ENCODE data around the gene RFT1. TPM values are rescaled to one million over a fixed set of nuclear protein-coding genes. Genes with fewer than 3 reads are reported as not detected.
A peak's percentile ranks its signal among the peaks of the same experiment; 100 is the strongest.

RFT1 gene
- total RNA-seq, 2 experiments from 2014 or later, result 42.5 to 42.9 TPM

DNA sequence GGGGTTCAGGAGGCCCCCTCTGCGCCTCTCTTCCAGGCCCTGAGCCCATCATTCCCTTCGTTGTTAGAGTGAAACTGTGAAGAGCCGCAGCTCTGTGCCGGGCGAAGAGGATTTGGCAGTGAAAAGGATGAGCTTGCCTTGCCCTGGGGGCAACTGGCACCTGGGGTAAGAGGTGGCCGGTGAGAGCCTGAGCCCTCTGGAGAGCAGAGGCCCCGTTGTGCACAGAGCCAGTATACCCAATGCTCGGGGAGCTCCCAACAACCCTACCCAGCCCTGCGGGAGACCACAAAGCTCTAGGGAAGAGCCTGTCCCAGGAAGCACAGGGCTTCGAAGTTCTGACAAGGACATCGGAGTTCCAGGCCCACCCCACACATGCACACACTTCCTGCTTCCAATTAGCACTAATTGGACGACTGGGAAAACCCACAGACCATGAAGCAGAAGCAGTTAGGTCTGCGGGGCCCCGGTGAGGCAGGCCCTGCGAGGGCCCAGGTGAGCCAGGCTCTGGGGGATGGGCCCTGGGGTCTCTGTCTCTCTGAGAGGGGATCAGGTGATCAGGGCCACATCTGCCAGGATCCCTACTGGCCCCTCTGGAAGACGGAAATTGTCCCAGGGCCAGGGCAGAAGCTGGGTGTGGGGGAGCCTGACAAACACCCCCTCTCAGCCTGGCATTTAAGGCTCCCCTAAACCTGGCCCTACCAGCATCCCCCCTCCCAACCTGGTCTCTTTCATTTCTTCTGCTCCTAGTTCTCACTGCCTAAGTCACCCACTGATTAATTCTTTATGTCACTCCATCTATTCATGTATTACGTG lies 56.5 kb downstream of the RFT1 start:
- TF ChIP-seq, protein P1, sequence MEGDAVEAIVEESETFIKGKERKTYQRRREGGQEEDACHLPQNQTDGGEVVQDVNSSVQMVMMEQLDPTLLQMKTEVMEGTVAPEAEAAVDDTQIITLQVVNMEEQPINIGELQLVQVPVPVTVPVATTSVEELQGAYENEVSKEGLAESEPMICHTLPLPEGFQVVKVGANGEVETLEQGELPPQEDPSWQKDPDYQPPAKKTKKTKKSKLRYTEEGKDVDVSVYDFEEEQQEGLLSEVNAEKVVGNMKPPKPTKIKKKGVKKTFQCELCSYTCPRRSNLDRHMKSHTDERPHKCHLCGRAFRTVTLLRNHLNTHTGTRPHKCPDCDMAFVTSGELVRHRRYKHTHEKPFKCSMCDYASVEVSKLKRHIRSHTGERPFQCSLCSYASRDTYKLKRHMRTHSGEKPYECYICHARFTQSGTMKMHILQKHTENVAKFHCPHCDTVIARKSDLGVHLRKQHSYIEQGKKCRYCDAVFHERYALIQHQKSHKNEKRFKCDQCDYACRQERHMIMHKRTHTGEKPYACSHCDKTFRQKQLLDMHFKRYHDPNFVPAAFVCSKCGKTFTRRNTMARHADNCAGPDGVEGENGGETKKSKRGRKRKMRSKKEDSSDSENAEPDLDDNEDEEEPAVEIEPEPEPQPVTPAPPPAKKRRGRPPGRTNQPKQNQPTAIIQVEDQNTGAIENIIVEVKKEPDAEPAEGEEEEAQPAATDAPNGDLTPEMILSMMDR (IDR thresholded peaks at IDR 0.05), result no peak
- Mint-ChIP-seq H3K36me3 (ENCODE audit: low read depth) (no peaks in the 10 kb centered on the region), H3K9me3 (no peaks in the 10 kb centered on the region), H3K27ac (peak overlapping the region; percentile 98), H3K4me3 (peak overlapping the region; percentile 78), H3K27me3 (no peaks in the 10 kb centered on the region), H3K4me1 (ENCODE audit: low read depth) (peaks cover 17% of the 10 kb centered on the region)
- CTCF ChIA-PET, result interaction anchor here (0.8 to 2.0 kb wide), 11 partner anchors 8 to 334 kb away, joined by 3 to 8 read pairs (median 3); no protein-coding TSS in a partner anchor
- ATAC-seq (no peak), DNase-seq (no peak)
- intact Hi-C loops (cut with micrococcal nuclease), result loop anchor here (2.0 to 10.0 kb wide), 2 partner anchors 139 to 223 kb away; no protein-coding TSS in a partner anchor
- POLR2A ChIA-PET, result interaction anchor here (1.8 to 2.2 kb wide), 2 partner anchors 10 to 177 kb away, joined by 6 to 8 read pairs; partner anchors contain the start of gene STIMATE

DNA sequence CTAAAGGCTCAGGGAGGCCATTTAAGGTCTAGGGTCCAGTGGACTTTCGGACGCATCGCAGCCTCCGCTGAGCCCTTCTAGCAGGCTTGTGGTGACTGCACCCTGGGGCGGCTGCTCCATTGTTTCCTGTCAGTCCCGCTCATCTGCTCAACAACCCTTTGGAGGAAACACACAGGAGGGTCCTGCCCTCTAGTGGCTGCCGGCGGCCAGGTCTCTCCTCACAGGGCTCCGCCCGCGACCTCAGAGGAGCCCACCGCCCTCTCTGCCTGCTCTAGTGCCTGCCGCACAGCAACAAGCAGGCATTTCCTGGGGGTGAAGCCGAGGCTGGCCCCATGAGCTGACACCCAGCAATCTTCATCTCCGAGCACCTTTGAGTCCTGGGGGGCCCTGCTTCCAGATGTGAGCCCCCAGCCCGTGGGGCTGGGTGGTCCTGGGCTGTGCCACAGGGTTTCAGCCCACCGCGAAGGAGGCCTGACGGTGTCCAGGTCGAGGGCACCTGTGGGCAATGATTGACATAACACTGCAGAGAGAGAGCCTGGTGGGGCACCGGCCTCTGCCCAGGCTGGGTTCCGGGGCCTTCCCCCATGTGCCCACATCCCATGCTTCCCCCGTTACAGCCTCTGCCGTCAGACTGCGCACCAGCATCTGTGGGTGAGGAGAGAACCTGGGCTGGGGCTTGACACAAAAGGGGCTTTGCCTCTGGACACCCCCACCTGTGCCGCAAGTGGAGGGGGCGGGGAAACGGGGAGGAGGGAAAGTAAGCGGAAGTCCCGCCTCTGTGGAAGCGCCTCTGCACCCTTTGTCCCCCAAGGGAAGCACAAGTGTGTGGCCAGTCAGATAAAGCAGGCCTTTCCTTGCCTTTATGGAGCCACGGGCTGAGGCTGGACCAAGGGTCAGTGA lies 57.3 kb downstream of the RFT1 start:
- TF ChIP-seq, protein P1 (IDR thresholded peaks at IDR 0.05), result peak; percentile 89

DNA sequence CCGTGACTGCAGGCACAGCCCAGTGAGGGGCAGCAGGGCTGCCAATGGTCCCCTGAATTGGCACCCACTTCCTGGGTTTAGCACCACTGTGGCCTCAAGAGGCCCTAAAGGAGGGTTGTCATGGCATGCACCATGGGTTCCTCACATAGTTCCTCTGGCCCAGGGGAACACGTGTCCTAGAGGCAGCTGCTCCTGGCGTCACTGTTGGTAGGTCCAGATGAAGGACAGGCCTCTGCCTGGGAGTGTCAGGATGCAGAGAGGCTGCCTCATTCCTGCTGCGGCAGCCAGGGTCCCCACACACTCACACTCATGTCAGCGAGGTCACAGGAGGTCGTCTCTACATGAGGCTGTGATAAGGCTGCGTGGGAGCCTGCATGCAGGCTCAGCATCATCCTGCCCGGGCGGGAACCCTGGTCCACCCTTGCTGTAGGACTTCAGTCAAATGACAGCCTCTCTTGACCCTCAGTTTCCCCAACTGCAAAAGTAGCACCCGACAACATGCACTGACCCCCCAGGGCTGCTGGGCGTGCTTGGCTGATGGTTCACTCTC lies 58.3 kb downstream of the RFT1 start:
- ChIA-PET CTCF (interaction anchor here (0.7 to 1.8 kb wide), 7 partner anchors 12 to 237 kb away, joined by 3 to 4 read pairs (median 4); partner anchors contain the start of genes MUSTN1 and SFMBT1), POLR2A (interaction anchor here (0.5 to 1.1 kb wide), 2 partner anchors 76 to 350 kb away, joined by 3 read pairs; no protein-coding TSS in a partner anchor)
- H3K36me3 Mint-ChIP-seq (ENCODE audit: low read depth), result no peaks in the 10 kb centered on the region
- intact Hi-C loops (cut with micrococcal nuclease), result loop anchor here (2.0 to 10.0 kb wide), 2 partner anchors 137 to 221 kb away; no protein-coding TSS in a partner anchor
- TF ChIP-seq, protein P1 (IDR thresholded peaks at IDR 0.05), result no peak
- peak overlapping the region; percentile 78 for H3K4me3 Mint-ChIP-seq
- H3K27ac Mint-ChIP-seq, result peak overlapping the region; percentile 98
- H3K4me1 Mint-ChIP-seq (ENCODE audit: low read depth), result peaks cover 17% of the 10 kb centered on the region
- no peaks in the 10 kb centered on the region for H3K27me3 Mint-ChIP-seq
- peak; percentile 19 for DNase-seq
- no peak for ATAC-seq
- H3K9me3 Mint-ChIP-seq, result no peaks in the 10 kb centered on the region

More for the DNA sequence above, 57.3 kb downstream of the RFT1 start:
- Mint-ChIP-seq H3K27ac (peak overlapping the region; percentile 98), H3K9me3 (no peaks in the 10 kb centered on the region), H3K36me3 (ENCODE audit: low read depth) (no peaks in the 10 kb centered on the region), H3K4me1 (ENCODE audit: low read depth) (peaks cover 17% of the 10 kb centered on the region), H3K27me3 (no peaks in the 10 kb centered on the region), H3K4me3 (peak overlapping the region; percentile 78)
- DNase-seq, result peak; percentile 97
- CTCF ChIA-PET, result interaction anchor here (0.6 to 2.0 kb wide), 19 partner anchors 9 to 333 kb away, joined by 3 to 8 read pairs (median 3); partner anchors contain the start of genes MUSTN1 and SFMBT1
- intact Hi-C loops (cut with micrococcal nuclease), result loop anchor here (2.0 to 10.0 kb wide), 2 partner anchors 138 to 222 kb away; no protein-coding TSS in a partner anchor
- ATAC-seq, result peak; percentile 88
- POLR2A ChIA-PET, result interaction anchor here (0.6 to 2.2 kb wide), 3 partner anchors 11 to 179 kb away, joined by 3 to 8 read pairs (median 6); partner anchors contain the start of gene STIMATE

DNA sequence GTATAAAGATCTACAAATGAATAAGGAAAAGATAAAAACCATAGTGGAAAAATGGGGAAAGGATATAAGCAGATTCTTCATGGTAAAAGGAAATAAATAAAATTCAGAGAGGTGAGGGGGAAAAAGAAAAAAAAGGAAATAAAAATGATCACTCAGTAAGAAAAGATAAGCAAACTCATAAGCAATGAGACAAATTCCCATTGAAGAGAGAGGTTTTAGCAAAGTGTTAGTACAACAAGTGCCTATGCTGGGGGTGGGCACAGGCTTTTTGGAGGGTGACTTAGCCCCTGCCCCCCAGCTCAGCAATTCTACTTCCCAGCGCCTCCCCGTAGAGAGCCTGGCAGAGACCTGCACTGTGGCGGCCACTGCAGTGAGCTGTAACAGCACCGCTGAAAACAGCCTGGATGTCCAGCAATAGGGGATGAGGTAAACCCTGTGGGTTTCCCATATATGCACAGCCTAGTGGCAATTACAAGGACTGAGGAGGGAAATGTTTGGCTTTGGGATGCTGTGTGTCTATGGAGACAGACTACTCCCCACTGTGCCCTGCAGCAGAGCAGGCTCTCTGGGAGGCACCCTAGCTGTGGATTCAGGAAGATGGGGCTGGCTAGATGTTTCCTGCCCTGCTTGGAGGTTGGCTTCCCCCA lies 60.7 kb downstream of the RFT1 start:
- Mint-ChIP-seq H3K27ac (no peak overlapping the region), H3K36me3 (ENCODE audit: low read depth) (no peaks in the 10 kb centered on the region), H3K9me3 (no peaks in the 10 kb centered on the region), H3K4me3 (no peak overlapping the region), H3K4me1 (ENCODE audit: low read depth) (peaks cover 17% of the 10 kb centered on the region), H3K27me3 (peaks cover 3% of the 10 kb centered on the region)
- CTCF ChIA-PET, result interaction anchor here (1.9 kb wide), 1 partner anchor 134 kb away, joined by 4 read pairs; no protein-coding TSS in a partner anchor
- intact Hi-C loops (cut with micrococcal nuclease), result loop anchor here (10.0 kb wide), 1 partner anchor 135 kb away; no protein-coding TSS in a partner anchor
- TF ChIP-seq, protein P1 (IDR thresholded peaks at IDR 0.05), result no peak
- POLR2A ChIA-PET, result interaction anchor here (0.8 to 1.1 kb wide), 2 partner anchors 10 to 11 kb away, joined by 3 read pairs; no protein-coding TSS in a partner anchor
- ATAC-seq (no peak), DNase-seq (no peak)

Data from activated CD8-positive, alpha-beta T cell treated with anti-CD3 and anti-CD28 coated beads for 36 hours (primary cell).